A549 (cell line): Measurements from ENCODE around the gene ALOX15B. TPM values are rescaled to one million over a fixed set of nuclear protein-coding genes. Genes with fewer than 3 reads are reported as not detected.
"Not testable (repeated sequence)": the region's sequence is repeated elsewhere in the genome, so short reads cannot be mapped to it uniquely, and the experiment has no call there.

Source experiments
- ATAC-seq, 2 experiments: fragments of 200-7000 bp in 1 of 2; fragments of >200 bp in 1 of 2; cut with Nextera tagmentation in 1 of 2; cut with Tn5 transposase in 1 of 2; 3 replicates each; pipeline versions ENCODE4 v1.8.0 to v1.9.1; 2018 to 2020; ENCODE audit warnings: mild to moderate bottlenecking in 1 of 2, moderate library complexity in 1 of 2
- CTCF ChIA-PET: fragments of 300-600 bp; sonication (Branson Sonifier 250); formaldehyde crosslinking; extraction: SDS; loops from one replicate; lab custom pipeline; 2021; ENCODE audit warnings: antibody characterized with exemption, inconsistent platforms; lab: Yijun Ruan, JAX
- POLR2A ChIA-PET: fragments of 350-600 bp; formaldehyde crosslinking; extraction: SDS; loops from one replicate; lab custom pipeline; 2021; ENCODE audit warnings: antibody characterized with exemption, inconsistent platforms; lab: Yijun Ruan, JAX
- DNase-seq, 2 experiments: peaks; one replicate each; pipeline versions ENCODE4 v3.0.0 to v3.0.0-alpha.2; 2011 to 2016; ENCODE audit warnings: low read depth in 1 of 2, low spot score in 1 of 2
- FAIRE-seq: peaks from 2 replicates; lab custom pipeline; 2011; peaks lifted over from hg19 to GRCh38; lab: Jason Lieb, UNC
- H3K27ac ChIP-seq, 2 experiments: fragments of >200 bp; sonication (Bioruptor Twin); formaldehyde crosslinking; 3 replicates each; pipeline ENCODE4 v1.5.1; 2016 to 2017
- H3K4me1 ChIP-seq: fragments of >200 bp; sonication (Bioruptor Twin); formaldehyde crosslinking; 3 replicates; pipeline ENCODE4 v1.6.1; 2016
- H3K4me2 ChIP-seq: fragments of >200 bp; sonication (Bioruptor Twin); formaldehyde crosslinking; 3 replicates; pipeline ENCODE4 v1.6.1; 2016
- H3K4me3 ChIP-seq: fragments of >200 bp; sonication (Bioruptor Twin); formaldehyde crosslinking; 3 replicates; pipeline ENCODE4 v1.5.1; 2016
- H3K9me3 ChIP-seq: fragments of >200 bp; sonication (Bioruptor Twin); formaldehyde crosslinking; 3 replicates; pipeline ENCODE4 v1.6.1; 2016
- ESRRA ChIP-seq: fragments of 150-350 bp; IDR thresholded peaks from 2 replicates; pipeline ENCODE4 v1.6.1; 2014; ENCODE audit warnings: mild to moderate bottlenecking, low read length, borderline replicate concordance
- FOXS1 ChIP-seq: fragments of 250-450 bp; sonication (Bioruptor Pico); IDR thresholded peaks from 2 replicates; pipeline ENCODE4 v1.5.0; 2020; ENCODE audit warnings: mild to moderate bottlenecking, moderate library complexity
- HOXB13 ChIP-seq: fragments of 250-450 bp; sonication (Bioruptor Pico); IDR thresholded peaks from 2 replicates; pipeline ENCODE4 v1.5.0; 2020; ENCODE audit warnings: low read depth, mild to moderate bottlenecking, moderate library complexity
- JUN ChIP-seq, 2 experiments: fragments of >200 bp; sonication (Bioruptor Twin); formaldehyde crosslinking; IDR thresholded peaks; 2 replicates in 1 of 2; 3 replicates in 1 of 2; pipeline ENCODE4 v1.6.1; 2016 to 2017
- KDM1A ChIP-seq: fragments of 200-600 bp; sonication (generic); IDR thresholded peaks from 2 replicates; pipeline ENCODE4 v1.6.1; 2016; ENCODE audit warnings: low read depth, mild to moderate bottlenecking
- MAZ ChIP-seq: fragments of 150-350 bp; IDR thresholded peaks from 2 replicates; pipeline ENCODE4 v1.6.1; 2014; ENCODE audit warnings: antibody characterized with exemption, low read depth, low read length, borderline replicate concordance
- MYC ChIP-seq: IDR thresholded peaks from 2 replicates; pipeline ENCODE4 v1.6.1; 2012; ENCODE audit warnings: mild to moderate bottlenecking, inconsistent platforms, low read length, improper control_type of control experiment, borderline replicate concordance
- NFE2L2 ChIP-seq: fragments of 150-350 bp; conservative IDR thresholded peaks from 2 replicates; pipeline ENCODE4 v1.6.1; 2014; ENCODE audit warnings: low read length
- PHF8 ChIP-seq: fragments of 200-600 bp; sonication (generic); IDR thresholded peaks from 2 replicates; pipeline ENCODE4 v1.6.1; 2016; ENCODE audit warnings: low read depth, mild to moderate bottlenecking, antibody characterized with exemption, moderate library complexity, borderline replicate concordance
- POLR2A ChIP-seq: IDR thresholded peaks from 2 replicates; pipeline ENCODE4 v1.6.1; 2012; ENCODE audit warnings: mild to moderate bottlenecking, low read length
- RAD21 ChIP-seq, 2 experiments: fragments of >200 bp in 1 of 2; sonication (Bioruptor Twin) in 1 of 2; formaldehyde crosslinking in 1 of 2; IDR thresholded peaks in 1 of 2; conservative IDR thresholded peaks in 1 of 2; 2 replicates in 1 of 2; 3 replicates in 1 of 2; pipeline ENCODE4 v1.6.1; 2012 to 2018; ENCODE audit warnings: inconsistent platforms in 1 of 2
- RARB ChIP-seq: fragments of 250-450 bp; sonication (Bioruptor Pico); IDR thresholded peaks from 2 replicates; pipeline ENCODE4 v1.8.0; 2021; ENCODE audit warnings: mild to moderate bottlenecking, moderate library complexity
- SMC3 ChIP-seq: fragments of >200 bp; sonication (Bioruptor Twin); formaldehyde crosslinking; IDR thresholded peaks from 3 replicates; pipeline ENCODE4 v1.6.1; 2018; ENCODE audit warnings: inconsistent platforms
- TFCP2L1 ChIP-seq: fragments of 250-450 bp; sonication (Bioruptor Pico); IDR thresholded peaks from 2 replicates; pipeline ENCODE4 v1.5.0; 2021; ENCODE audit warnings: mild to moderate bottlenecking
- ZC3H11A ChIP-seq: fragments of 450-650 bp; IDR thresholded peaks from 2 replicates; pipeline ENCODE4 v1.6.1; 2014; ENCODE audit warnings: antibody characterized with exemption, mild to moderate bottlenecking
- ZNF302 ChIP-seq: fragments of 250-450 bp; sonication (Bioruptor Pico); IDR thresholded peaks from 2 replicates; pipeline ENCODE4 v1.9.0; 2021; ENCODE audit warnings: inconsistent platforms, mild to moderate bottlenecking, moderate library complexity
- WGBS: methylation state at CpG from one replicate; pipeline ENCODE4 v1.1.6; 2017; ENCODE audit errors: missing lambda C conversion rate; 5-methylcytosine and 5-hydroxymethylcytosine counted together
- polyA plus RNA-seq, 4 experiments: library from polyadenylated mRNA; depleted of rRNA in 3 of 4; stranded (reverse); fragments of >200 nt; fragmentation: RNase III in 1 of 4; extraction: RNeasy Plus Mini Kit Qiagen cat#74134 plus additional on column Dnase treatment in 1 of 4; gene quantifications; 2 replicates in 3 of 4; 3 replicates in 1 of 4; pipeline ENCODE4 v1.2.3, GENCODE V29; 2011 to 2017
- TF ChIP-seq, protein P1 (sequence below): IDR thresholded peaks from 2 replicates; pipeline ENCODE4 v1.6.1; 2012; ENCODE audit warnings: low read depth, borderline replicate concordance
- TF ChIP-seq, protein P2 (sequence below): fragments of >200 bp; sonication (Bioruptor Twin); formaldehyde crosslinking; IDR thresholded peaks from 3 replicates; pipeline ENCODE4 v1.6.1; 2016
- TF ChIP-seq, protein P3 (sequence below): fragments of 450-650 bp; IDR thresholded peaks from 2 replicates; pipeline ENCODE4 v1.6.1; 2014; ENCODE audit warnings: antibody characterized with exemption
- TF ChIP-seq, protein P4 (sequence below): fragments of 250-450 bp; sonication (Bioruptor Pico); IDR thresholded peaks from 2 replicates; pipeline ENCODE4 v1.5.0; 2021; ENCODE audit warnings: mild to moderate bottlenecking, moderate library complexity, borderline replicate concordance
- TF ChIP-seq, protein P5 (sequence below): fragments of >200 bp; sonication (Bioruptor Twin); formaldehyde crosslinking; IDR thresholded peaks from 3 replicates; pipeline ENCODE4 v1.5.1; 2016

The ALOX15B gene
- polyA plus RNA-seq, 2 of the 4 experiments (the other 2 are of a cell fraction) = not detected

DNA sequence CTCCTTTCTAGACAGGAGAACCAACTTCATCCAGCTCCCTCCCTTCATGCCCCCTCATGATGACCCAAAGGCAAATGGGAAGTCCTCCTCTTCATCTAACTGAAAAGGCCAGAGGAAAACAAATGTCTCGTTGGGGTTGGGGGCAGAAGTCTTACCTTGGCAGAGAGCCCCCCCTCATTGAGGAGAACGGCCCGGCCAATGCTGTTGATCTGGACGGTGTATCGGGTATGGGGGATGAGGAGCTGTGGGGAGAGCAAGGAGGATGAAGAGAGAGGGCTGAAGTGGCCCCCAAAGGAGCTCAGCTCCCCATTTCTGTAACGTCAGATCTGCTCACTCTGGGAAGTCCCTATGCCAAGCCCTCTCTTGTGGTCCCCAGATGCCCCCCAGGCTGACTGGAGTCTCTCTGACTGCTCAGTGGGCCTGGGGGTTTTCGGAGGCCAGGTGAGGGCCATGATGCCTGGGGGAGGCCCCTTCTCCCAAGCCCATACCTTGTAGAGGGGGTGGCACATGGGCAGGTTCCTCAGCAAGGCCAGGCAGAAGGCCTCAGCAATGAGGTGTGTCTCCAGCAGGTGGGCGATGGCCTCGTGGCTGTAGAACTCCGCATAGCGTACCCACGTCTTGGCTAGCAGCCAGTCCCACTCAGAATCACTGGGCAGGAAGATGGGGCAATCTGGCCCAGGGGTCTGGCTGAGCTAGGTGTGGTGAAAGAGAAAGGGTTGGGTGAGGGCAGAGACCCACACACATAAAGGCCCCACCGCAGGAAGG is 37.8 kb downstream of the ALOX15B start:
- no peak for TF ChIP-seq MAZ
- TF ChIP-seq, all 56 proteins: peak for 0
- no peak for FAIRE-seq
- Histone ChIP-seq H3K27ac (no peak overlapping the region), H3K9me3 (no peaks in the 10 kb centered on the region), H3K4me2 (no peak overlapping the region), H3K4me1 (peaks cover 21% of the 10 kb centered on the region), H3K4me3 (no peak overlapping the region)
- ChIA-PET POLR2A (no interaction called here), CTCF (interaction anchor here (0.6 to 27.4 kb wide), 11 partner anchors 7 to 163 kb away, joined by 3 to 1490 read pairs (median 7); partner anchors contain the start of genes ALOX12B, ALOXE3, CNTROB and TRAPPC1)
- no peak for DNase-seq
- 81% methylated on average over 13 of the region's 13 CpGs for WGBS
- no peak for ATAC-seq

DNA sequence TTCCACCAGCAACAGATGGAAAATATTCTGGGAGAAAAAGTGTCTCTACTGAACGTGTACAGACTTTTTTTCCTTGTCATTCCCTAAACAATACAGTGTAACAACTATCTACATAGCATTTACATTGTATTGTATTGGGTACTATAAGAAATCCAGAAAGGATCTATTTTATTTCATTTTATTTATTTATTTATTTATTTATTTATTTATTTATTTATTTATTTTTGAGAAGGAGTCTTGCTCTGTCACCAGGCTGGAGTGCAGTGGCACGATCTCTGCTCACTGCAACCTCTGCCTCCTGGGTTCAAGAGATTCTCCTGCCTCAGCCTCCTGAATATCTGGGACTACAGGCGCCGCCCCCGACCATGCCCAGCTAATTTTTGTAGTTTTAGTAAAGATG is 39.1 kb downstream of the ALOX15B start:
- H3K9me3 ChIP-seq, ATAC-seq, H3K4me3 ChIP-seq, H3K27ac ChIP-seq, POLR2A ChIA-PET, H3K4me2 ChIP-seq, FAIRE-seq, DNase-seq: not testable (repeated sequence)
- peaks cover 21% of the 10 kb centered on the region for H3K4me1 ChIP-seq
- CTCF ChIA-PET = interaction anchor here (0.6 to 27.4 kb wide), 7 partner anchors 8 to 284 kb away, joined by 3 to 1490 read pairs (median 54); partner anchors contain the start of genes ALOX12B, ALOXE3 and RNF227
- peak; percentile 94 for TF ChIP-seq ZC3H11A
- 63% methylated on average over 5 of the region's 5 CpGs for WGBS

DNA sequence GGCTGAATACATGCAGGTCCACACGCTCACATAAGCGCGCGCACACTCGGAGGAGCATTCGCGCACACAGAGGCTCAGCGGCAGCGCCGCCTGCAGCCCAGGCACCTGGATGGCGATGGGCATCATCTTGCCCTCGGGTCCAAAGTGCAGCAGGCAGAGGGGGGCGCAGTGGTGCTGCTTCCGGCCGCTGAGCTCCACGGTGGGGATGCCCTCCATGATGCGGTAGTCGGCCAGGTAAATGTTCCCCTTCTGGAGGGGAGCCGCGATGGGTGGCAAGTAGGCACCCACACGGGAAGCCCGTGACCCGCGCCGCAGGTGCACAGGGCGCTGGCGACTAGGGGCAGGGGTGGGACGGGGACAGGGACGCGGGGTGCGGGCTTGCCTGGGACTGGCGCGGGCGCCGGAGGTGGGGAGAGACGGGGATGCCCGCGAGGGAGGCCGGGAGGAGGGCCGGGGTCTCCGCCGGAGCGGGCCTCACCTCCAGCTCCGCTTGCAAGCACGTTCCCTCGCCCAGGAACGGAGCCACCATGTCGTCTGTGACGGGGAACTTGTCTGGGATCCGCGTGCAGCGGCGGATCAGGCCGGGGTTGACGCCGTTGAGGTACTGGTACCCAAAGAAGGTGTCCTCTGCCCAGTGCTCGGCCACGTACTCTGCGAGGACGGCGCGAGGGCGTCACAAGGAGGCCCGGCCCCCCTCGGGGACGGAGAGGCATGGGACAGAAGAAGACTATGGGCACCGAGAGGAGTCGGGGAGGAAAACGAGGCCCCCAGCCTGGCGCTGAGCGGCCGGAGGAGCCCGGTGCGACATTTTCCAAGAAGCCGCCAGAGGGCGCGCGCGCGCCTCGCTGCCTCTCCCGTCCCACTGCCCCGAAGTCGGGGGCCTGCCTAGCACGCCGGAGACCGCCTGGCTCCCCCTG is 40.7 kb downstream of the ALOX15B start:
- ATAC-seq (peak; percentile 87 to 92), FAIRE-seq (peak; percentile 67), DNase-seq (peak; percentile 90 to 93)
- WGBS = 2% methylated on average over 54 of the region's 87 CpGs
- Histone ChIP-seq H3K4me2 (peak overlapping the region; percentile 85), H3K9me3 (no peaks in the 10 kb centered on the region), H3K27ac (peak overlapping the region; percentile 70 to 89), H3K4me1 (peaks cover 10% of the 10 kb centered on the region), H3K4me3 (peak overlapping the region; percentile 58)
- ChIA-PET CTCF (interaction anchor here (0.6 to 27.4 kb wide), 36 partner anchors 9 to 246 kb away, joined by 3 to 1490 read pairs (median 3); partner anchors contain the start of genes ALOX12B, ALOXE3, HES7 and RNF227), POLR2A (interaction anchor here (0.6 to 1.3 kb wide), 7 partner anchors 10 to 222 kb away, joined by 3 to 11 read pairs (median 4); partner anchors contain the start of gene NAA38)
- TF ChIP-seq, protein P1, sequence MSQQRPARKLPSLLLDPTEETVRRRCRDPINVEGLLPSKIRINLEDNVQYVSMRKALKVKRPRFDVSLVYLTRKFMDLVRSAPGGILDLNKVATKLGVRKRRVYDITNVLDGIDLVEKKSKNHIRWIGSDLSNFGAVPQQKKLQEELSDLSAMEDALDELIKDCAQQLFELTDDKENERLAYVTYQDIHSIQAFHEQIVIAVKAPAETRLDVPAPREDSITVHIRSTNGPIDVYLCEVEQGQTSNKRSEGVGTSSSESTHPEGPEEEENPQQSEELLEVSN = peak; percentile 68
- peak; percentile 36; the same call in 1 of the 2 replicates for TF ChIP-seq PHF8
- TF ChIP-seq NFE2L2 = 0 out of 2 replicates have a peak, but pooled peaks have one; percentile 1
- peak; percentile 75; the same call in 1 of the 2 replicates for TF ChIP-seq HOXB13 (CRISPR knock-in tag)
- TF ChIP-seq RAD21 (conservative IDR thresholded peaks at IDR 0.05 in 1 of 2, IDR thresholded peaks at IDR 0.05 in 1 of 2) = peak; percentile 69 to 72
- TF ChIP-seq, protein P2, sequence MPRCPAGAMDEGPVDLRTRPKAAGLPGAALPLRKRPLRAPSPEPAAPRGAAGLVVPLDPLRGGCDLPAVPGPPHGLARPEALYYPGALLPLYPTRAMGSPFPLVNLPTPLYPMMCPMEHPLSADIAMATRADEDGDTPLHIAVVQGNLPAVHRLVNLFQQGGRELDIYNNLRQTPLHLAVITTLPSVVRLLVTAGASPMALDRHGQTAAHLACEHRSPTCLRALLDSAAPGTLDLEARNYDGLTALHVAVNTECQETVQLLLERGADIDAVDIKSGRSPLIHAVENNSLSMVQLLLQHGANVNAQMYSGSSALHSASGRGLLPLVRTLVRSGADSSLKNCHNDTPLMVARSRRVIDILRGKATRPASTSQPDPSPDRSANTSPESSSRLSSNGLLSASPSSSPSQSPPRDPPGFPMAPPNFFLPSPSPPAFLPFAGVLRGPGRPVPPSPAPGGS = 0 out of 3 replicates have a peak, but pooled peaks have one; percentile 49
- TF ChIP-seq ZNF302 = peak; percentile 31; the same call in 1 of the 2 replicates
- TF ChIP-seq KDM1A = no peak
- no peak for TF ChIP-seq TFCP2L1 (CRISPR knock-in tag)
- TF ChIP-seq MYC = 0 out of 2 replicates have a peak, but pooled peaks have one; percentile 74
- TF ChIP-seq JUN (IDR thresholded peaks at IDR 0.05) = peak in 1 of 2 experiments; percentile 74; a peak in 2 of 5 replicates
- peak; percentile 45; the same call in 1 of the 2 replicates for TF ChIP-seq FOXS1
- TF ChIP-seq MAZ = 0 out of 2 replicates have a peak, but pooled peaks have one; percentile 39
- TF ChIP-seq ESRRA = peak; percentile 87
- TF ChIP-seq, protein P3, sequence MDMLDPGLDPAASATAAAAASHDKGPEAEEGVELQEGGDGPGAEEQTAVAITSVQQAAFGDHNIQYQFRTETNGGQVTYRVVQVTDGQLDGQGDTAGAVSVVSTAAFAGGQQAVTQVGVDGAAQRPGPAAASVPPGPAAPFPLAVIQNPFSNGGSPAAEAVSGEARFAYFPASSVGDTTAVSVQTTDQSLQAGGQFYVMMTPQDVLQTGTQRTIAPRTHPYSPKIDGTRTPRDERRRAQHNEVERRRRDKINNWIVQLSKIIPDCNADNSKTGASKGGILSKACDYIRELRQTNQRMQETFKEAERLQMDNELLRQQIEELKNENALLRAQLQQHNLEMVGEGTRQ = no peak
- TF ChIP-seq, protein P4, sequence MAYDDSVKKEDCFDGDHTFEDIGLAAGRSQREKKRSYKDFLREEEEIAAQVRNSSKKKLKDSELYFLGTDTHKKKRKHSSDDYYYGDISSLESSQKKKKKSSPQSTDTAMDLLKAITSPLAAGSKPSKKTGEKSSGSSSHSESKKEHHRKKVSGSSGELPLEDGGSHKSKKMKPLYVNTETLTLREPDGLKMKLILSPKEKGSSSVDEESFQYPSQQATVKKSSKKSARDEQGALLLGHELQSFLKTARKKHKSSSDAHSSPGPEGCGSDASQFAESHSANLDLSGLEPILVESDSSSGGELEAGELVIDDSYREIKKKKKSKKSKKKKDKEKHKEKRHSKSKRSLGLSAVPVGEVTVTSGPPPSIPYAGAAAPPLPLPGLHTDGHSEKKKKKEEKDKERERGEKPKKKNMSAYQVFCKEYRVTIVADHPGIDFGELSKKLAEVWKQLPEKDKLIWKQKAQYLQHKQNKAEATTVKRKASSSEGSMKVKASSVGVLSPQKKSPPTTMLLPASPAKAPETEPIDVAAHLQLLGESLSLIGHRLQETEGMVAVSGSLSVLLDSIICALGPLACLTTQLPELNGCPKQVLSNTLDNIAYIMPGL (CRISPR knock-in tag) = peak; percentile 80; the same call in 1 of the 2 replicates
- TF ChIP-seq POLR2A = peak; percentile 54
- TF ChIP-seq, protein P5, sequence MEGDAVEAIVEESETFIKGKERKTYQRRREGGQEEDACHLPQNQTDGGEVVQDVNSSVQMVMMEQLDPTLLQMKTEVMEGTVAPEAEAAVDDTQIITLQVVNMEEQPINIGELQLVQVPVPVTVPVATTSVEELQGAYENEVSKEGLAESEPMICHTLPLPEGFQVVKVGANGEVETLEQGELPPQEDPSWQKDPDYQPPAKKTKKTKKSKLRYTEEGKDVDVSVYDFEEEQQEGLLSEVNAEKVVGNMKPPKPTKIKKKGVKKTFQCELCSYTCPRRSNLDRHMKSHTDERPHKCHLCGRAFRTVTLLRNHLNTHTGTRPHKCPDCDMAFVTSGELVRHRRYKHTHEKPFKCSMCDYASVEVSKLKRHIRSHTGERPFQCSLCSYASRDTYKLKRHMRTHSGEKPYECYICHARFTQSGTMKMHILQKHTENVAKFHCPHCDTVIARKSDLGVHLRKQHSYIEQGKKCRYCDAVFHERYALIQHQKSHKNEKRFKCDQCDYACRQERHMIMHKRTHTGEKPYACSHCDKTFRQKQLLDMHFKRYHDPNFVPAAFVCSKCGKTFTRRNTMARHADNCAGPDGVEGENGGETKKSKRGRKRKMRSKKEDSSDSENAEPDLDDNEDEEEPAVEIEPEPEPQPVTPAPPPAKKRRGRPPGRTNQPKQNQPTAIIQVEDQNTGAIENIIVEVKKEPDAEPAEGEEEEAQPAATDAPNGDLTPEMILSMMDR = peak; percentile 92
- peak; percentile 66 for TF ChIP-seq SMC3
- no peak for TF ChIP-seq RARB (CRISPR knock-in tag)
